GM19463 (cell line): ENCODE measurements around the gene SLC15A2.
"Not testable (repeated sequence)": the region's sequence is repeated elsewhere in the genome, so short reads cannot be mapped to it uniquely, and the experiment has no call there.

Experiments
- ATAC-seq: cut with Tn5 transposase; IDR thresholded peaks from one replicate; pipeline ENCODE4 v1.9.1; 2021; ENCODE audit warnings: mild to moderate bottlenecking, moderate library complexity; ENCODE audit not compliant: unreplicated experiment

The SLC15A2 gene

GRCh38 chr3:121924734-121925133 lies 30.5 kb downstream of the SLC15A2 start:
- no peak for ATAC-seq

GRCh38 chr3:121926380-121926779 lies 32.2 kb downstream of the SLC15A2 start:
- no peak for ATAC-seq

GRCh38 chr3:121938141-121938855 lies 44.1 kb downstream of the SLC15A2 start:
- ATAC-seq: not testable (repeated sequence)

DNA sequence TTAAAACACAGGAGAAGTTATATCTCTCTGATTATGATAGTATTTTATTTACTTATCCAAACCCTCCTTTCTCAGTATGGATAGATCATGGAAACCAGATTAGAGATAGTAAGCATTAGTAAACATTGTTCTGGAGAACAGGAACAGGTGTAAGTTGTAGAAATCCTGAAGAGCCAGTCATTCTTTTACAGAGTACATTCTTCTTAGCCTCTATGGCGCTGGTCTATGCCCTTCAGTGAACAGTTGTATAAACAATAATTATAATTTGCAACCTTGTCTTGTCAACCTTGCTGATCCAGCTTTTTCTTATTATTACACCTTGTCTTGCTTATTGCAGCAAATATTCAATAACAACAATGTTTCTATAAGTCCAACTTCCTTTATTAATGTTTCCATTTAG lies 47.4 kb downstream of the SLC15A2 start:
- ATAC-seq: no peak

DNA sequence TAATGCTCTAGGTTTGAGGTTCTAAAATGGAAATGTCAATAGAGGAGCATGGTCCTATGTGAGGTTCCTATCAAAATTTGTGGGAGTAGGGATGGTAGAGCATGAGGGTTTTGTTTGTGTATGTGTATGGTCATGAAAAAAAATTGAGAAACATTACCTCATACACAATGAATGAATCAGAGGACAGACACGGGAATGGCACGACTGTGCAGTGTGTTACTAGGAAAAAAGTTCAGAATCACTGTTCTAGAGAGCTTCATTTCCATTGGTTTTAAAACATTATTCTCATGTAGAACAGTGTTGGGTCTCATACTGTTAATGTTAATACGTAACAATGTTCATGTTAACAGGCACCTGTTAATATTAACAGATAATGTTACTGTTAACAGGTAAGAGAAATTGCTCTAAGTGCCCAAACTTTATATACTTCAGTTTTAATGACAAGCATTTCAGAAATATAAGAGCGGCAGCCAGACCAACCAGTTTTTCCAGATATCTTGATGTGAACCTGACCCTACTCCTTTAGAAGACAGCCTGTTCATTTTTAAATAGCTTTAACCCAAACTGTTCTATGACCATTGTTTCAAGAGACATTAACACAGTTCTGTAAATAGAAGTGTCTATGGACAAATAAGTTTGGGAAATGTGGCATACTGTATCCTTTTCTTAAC lies 48.0 kb downstream of the SLC15A2 start:
- ATAC-seq: no peak

GRCh38 chr3:121943431-121943830 lies 49.2 kb downstream of the SLC15A2 start:
- no peak for ATAC-seq

DNA sequence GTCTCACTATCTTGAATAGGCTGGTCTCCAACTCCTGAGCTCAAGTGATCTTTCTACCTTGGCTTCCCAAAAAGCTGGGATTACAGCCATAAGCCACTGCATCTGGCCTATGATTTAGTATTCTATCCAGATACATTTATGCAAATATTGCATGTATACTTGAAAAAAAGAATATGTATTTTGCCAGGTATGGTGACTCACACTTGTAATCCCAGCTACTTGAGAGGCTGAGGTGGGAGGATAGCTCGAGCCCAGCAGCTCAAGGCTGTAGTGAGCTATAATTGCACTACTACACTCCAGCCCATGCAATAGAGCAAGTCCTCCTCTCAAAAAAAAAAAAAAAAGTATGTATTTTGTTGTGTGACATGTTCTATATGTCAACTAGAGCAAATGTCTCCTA lies 54.4 kb downstream of the SLC15A2 start:
- no peak for ATAC-seq

GRCh38 chr3:121951291-121951919 lies 57.2 kb downstream of the SLC15A2 start:
- no peak for ATAC-seq

DNA sequence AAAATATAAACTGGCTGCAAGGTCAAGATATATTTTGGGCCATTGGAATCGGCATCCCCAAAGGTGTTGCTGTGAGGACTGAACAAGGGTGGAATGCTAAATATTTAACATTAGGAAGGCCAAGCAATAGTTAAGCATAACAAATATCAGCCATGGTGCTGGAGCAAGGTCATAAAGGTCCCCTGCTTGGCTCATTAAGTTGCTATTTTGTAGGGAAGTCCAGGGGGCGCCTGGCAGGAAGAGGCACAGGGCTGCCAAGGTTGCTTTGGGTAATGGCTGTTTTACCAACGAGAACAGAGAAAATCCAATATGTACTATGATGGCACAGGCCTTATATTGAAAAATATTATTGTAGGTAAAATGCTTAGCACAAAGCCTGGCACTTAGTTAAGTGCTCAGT lies 62.2 kb downstream of the SLC15A2 start:
- ATAC-seq: no peak

- peak; percentile 91 for ATAC-seq
Observed at GRCh38 chr3:121957674-121958415, 63.6 kb downstream of the SLC15A2 start.

- ATAC-seq: no peak
Observed at GRCh38 chr3:121958801-121959200, 64.6 kb downstream of the SLC15A2 start.

DNA sequence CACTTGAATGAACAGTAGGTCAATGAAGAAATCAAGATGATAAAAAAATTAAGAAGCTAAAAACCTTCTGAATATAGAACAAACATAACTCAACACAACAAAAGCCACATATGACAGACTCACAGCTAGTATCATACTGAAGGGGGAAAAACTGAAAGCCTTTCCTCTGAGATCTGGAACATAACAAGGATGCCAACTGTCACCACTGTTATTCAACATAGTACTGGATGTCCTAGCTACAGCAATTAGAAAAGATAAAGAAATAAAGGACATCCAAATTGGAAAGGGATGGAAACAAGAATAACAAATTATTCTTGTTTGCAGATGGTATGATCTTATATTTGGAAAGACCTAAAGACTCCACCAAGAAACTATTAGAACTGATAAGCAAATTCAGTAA lies 67.1 kb downstream of the SLC15A2 start:
- no peak for ATAC-seq

DNA sequence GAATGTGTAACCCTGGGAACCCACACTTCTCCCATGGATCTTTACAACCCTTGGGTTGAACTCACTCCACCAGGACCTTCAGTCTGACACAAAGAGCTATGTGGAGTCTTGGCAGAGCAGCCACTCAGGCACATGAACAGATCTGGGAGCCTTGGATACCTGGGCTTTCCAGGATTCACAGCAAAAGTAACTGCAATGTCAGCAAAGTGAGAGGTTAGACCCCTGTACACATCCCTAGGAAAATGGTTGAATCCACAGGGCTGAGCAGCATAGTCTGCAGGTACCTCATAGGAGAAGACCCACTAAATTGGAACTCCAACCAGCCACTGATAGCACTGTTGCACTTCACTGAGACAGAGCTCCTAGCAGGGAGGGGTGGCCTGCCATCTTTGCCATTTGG lies 68.2 kb downstream of the SLC15A2 start:
- no peak for ATAC-seq

GRCh38 chr3:121963608-121964007 lies 69.4 kb downstream of the SLC15A2 start:
- no peak for ATAC-seq

DNA sequence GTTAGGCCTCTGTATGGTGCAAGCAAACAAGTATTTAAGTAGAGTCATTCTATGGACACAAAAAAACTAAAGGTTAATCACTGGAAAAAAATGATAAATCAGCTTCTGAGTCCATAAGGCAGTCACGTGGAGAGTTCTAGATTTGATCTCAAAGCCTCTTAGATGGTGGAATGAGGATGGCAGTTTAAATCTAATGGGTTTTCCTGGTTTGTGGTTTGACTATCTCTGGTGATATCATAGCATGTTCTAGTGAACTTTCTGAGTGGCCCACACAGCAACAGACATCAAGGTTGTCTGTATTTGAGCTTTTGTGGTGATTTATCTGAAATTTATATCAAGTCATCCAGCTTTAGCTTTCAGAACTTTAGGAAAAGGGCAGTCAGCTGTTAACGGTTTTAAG lies 75.4 kb downstream of the SLC15A2 start:
- no peak for ATAC-seq

DNA sequence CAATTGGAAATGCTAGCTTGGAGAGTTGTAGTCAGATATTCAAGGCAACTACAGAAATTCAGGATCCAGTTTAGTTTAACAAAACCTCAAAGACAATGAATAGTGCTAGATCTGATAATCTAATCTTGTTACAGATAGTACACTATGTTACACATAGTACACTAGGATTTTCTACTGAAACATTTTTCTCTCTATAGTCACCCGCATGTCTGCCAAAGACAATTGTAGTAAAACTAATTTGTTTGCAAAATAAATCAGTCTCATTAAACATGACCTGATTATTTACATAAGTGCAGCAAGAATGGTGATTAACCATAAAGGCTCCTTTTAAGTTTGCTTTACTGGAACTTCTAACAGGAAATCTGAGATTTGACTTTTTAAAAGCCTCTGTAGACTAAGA lies 75.8 kb downstream of the SLC15A2 start:
- no peak for ATAC-seq

DNA sequence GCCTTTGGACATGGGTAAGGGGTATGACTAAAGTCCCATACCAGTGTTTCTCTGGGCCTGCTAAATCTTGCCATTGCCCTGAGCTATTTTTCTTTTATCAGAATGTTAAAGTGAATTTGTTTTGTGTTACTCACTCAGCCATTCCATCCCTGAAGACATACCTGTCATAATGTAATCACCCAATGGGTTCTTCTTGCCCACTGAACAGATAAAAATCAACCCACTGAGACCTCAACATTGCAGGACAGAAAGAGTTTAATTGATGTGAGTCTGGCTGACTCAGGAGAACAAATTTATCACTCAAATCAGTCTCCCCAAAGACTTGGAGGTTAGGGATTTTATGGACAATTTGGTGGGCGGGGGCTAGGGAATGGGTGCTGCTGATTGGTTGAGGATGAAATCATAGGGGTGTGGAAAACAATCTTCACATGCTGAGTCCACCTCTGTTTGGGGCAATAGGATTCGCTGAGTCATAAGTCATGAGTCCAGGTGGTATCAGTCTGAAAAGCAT lies 80.5 kb downstream of the SLC15A2 start:
- ATAC-seq: no peak

GRCh38 chr3:121975702-121976302 lies 81.6 kb downstream of the SLC15A2 start:
- ATAC-seq: no peak

GRCh38 chr3:121976727-121977126 lies 82.5 kb downstream of the SLC15A2 start:
- ATAC-seq: no peak

DNA sequence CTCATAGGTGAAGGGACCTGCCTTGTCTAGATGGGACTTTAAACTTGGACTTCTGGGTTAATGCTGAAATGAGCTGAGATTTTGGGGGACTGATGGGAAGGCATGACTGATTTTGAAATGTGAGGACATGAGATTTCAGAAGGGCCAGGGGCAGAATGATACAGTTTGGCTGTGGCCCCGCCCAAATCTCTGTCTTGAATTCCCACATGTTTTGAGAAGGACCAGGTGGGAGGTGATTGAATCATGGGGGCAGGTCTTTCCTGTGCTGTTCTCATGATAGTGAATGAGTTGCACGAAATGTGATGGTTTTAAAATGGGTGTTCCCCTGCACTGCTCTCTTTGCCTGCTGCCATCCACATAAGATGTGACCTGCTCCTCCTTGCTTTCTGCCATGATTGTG lies 85.0 kb downstream of the SLC15A2 start:
- ATAC-seq: no peak
